ENCODE data around the gene NES. TPM values are rescaled to one million over a fixed set of nuclear protein-coding genes. Genes with fewer than 3 reads are reported as not detected.

The NES gene
- total RNA-seq, 2 experiments from 2014 or later, result not detected

GRCh38 chr1:156655904-156656516 lies 21.2 kb downstream of the NES start:
- ChIA-PET POLR2A (interaction anchor here (1.0 kb wide), 1 partner anchor 31 kb away, joined by 3 read pairs; no protein-coding TSS in a partner anchor), CTCF (interaction anchor here (1.3 to 8.6 kb wide), 5 partner anchors 13 to 71 kb away, joined by 4 to 273 read pairs (median 42); partner anchors contain the start of genes BCAN, HAPLN2, ISG20L2 and METTL25B)
- intact Hi-C loops (cut with micrococcal nuclease), result loop anchor here (5.0 kb wide), 1 partner anchor 34 kb away; no protein-coding TSS in a partner anchor
- no peak for ATAC-seq
- no peak for DNase-seq
- Mint-ChIP-seq H3K27me3 (peaks cover 58% of the 10 kb centered on the region), H3K36me3 (ENCODE audit: low read depth) (no peaks in the 10 kb centered on the region), H3K27ac (no peak overlapping the region), H3K4me1 (ENCODE audit: low read depth) (peaks cover 32% of the 10 kb centered on the region), H3K9me3 (no peaks in the 10 kb centered on the region), H3K4me3 (no peak overlapping the region)
- TF ChIP-seq CTCF (IDR thresholded peaks at IDR 0.05), result no peak

- H3K4me3 Mint-ChIP-seq, result no peak overlapping the region
- POLR2A ChIA-PET, result interaction anchor here (1.0 kb wide), 2 partner anchors 10 to 31 kb away, joined by 3 read pairs; no protein-coding TSS in a partner anchor
- CTCF ChIA-PET, result interaction anchor here (1.3 to 8.6 kb wide), 5 partner anchors 12 to 204 kb away, joined by 3 to 273 read pairs (median 34); partner anchors contain the start of genes BCAN, HAPLN2 and NES
- H3K27me3 Mint-ChIP-seq, result peaks cover 63% of the 10 kb centered on the region
- no peaks in the 10 kb centered on the region for H3K36me3 Mint-ChIP-seq (ENCODE audit: low read depth)
- no peak overlapping the region for H3K27ac Mint-ChIP-seq
- TF ChIP-seq CTCF (IDR thresholded peaks at IDR 0.05), result no peak
- H3K4me1 Mint-ChIP-seq (ENCODE audit: low read depth), result peaks cover 27% of the 10 kb centered on the region
- DNase-seq (no peak), ATAC-seq (no peak)
- H3K9me3 Mint-ChIP-seq, result no peaks in the 10 kb centered on the region
- intact Hi-C loops (cut with micrococcal nuclease), result loop anchor here (5.0 kb wide), 1 partner anchor 33 kb away; no protein-coding TSS in a partner anchor
These were observed 21.9 kb downstream of the NES start for GRCh38 chr1:156655151-156655903.

- peaks cover 67% of the 10 kb centered on the region for H3K27me3 Mint-ChIP-seq
These were observed 22.5 kb downstream of the NES start for GRCh38 chr1:156654700-156655099.

GRCh38 chr1:156652992-156653355 lies 24.2 kb downstream of the NES start:
- H3K27me3 Mint-ChIP-seq, result peaks cover 76% of the 10 kb centered on the region
- CTCF ChIA-PET, result interaction anchor here (0.9 to 2.4 kb wide), 4 partner anchors 26 to 36 kb away, joined by 4 to 11 read pairs (median 5); partner anchors contain the start of gene HAPLN2
- no peak for TF ChIP-seq CTCF (IDR thresholded peaks at IDR 0.05)
- H3K4me3 Mint-ChIP-seq, result no peak overlapping the region
- no peaks in the 10 kb centered on the region for H3K9me3 Mint-ChIP-seq
- H3K4me1 Mint-ChIP-seq (ENCODE audit: low read depth), result peaks cover 13% of the 10 kb centered on the region
- intact Hi-C loops (cut with micrococcal nuclease), result no loop called here
- H3K27ac Mint-ChIP-seq, result no peak overlapping the region
- H3K36me3 Mint-ChIP-seq (ENCODE audit: low read depth), result no peaks in the 10 kb centered on the region
- ATAC-seq (no peak), DNase-seq (no peak)
- POLR2A ChIA-PET, result interaction anchor here (2.1 kb wide), 1 partner anchor 9 kb away, joined by 9 read pairs; no protein-coding TSS in a partner anchor

More at GRCh38 chr1:156654700-156655099, 22.5 kb downstream of the NES start:
- intact Hi-C loops (cut with micrococcal nuclease), result loop anchor here (5.0 kb wide), 1 partner anchor 32 kb away; no protein-coding TSS in a partner anchor
- Mint-ChIP-seq H3K4me1 (ENCODE audit: low read depth) (peaks cover 22% of the 10 kb centered on the region), H3K4me3 (no peak overlapping the region), H3K36me3 (ENCODE audit: low read depth) (no peaks in the 10 kb centered on the region), H3K27ac (no peak overlapping the region), H3K9me3 (no peaks in the 10 kb centered on the region)
- CTCF ChIA-PET, result interaction anchor here (1.3 to 8.6 kb wide), 4 partner anchors 12 to 205 kb away, joined by 3 to 273 read pairs (median 38); partner anchors contain the start of genes BCAN and HAPLN2
- no peak for ATAC-seq
- no peak for TF ChIP-seq CTCF (IDR thresholded peaks at IDR 0.05)
- DNase-seq, result no peak
- POLR2A ChIA-PET, result interaction anchor here (1.0 kb wide), 1 partner anchor 9 kb away, joined by 3 read pairs; no protein-coding TSS in a partner anchor
